H9 (cell line): Measurements from ENCODE around the gene ASL. TPM values are rescaled to one million over a fixed set of nuclear protein-coding genes. Genes with fewer than 3 reads are reported as not detected.

ENCODE experiments used
- DNase-seq: peaks from one replicate; pipeline ENCODE4 v3.0.0-alpha.2; 2017
- H2AFZ ChIP-seq: one replicate; pipeline ENCODE4 v1.6.1; 2013; ENCODE audit warnings: mild to moderate bottlenecking, low read length, control low read depth, moderate library complexity
- H2AK5ac ChIP-seq: 2 replicates; pipeline ENCODE4 v1.6.1; 2013; ENCODE audit warnings: low read length, control low read depth, mixed read lengths; ENCODE audit not compliant: insufficient read length
- H2BK120ac ChIP-seq: one replicate; pipeline ENCODE4 v1.6.1; 2013; ENCODE audit warnings: low read depth, mild to moderate bottlenecking, low read length, control low read depth, inconsistent platforms; ENCODE audit not compliant: poor library complexity, severe bottlenecking
- H2BK12ac ChIP-seq: 2 replicates; pipeline ENCODE4 v1.6.1; 2013; ENCODE audit warnings: low read length, control low read depth, mixed read lengths, low read depth; ENCODE audit not compliant: insufficient read length
- H2BK15ac ChIP-seq: 2 replicates; pipeline ENCODE4 v1.6.1; 2013; ENCODE audit warnings: low read depth, low read length, control low read depth
- H2BK20ac ChIP-seq: one replicate; pipeline ENCODE4 v1.6.1; 2013; ENCODE audit warnings: low read depth, mild to moderate bottlenecking, low read length, control low read depth, inconsistent platforms; ENCODE audit not compliant: poor library complexity, severe bottlenecking
- H2BK5ac ChIP-seq: 2 replicates; pipeline ENCODE4 v1.6.1; 2013; ENCODE audit warnings: low read length, control low read depth, mixed read lengths; ENCODE audit not compliant: insufficient read length
- H3K14ac ChIP-seq: 2 replicates; pipeline ENCODE4 v1.6.1; 2013; ENCODE audit warnings: low read length, control low read depth; ENCODE audit not compliant: insufficient read depth
- H3K18ac ChIP-seq: 2 replicates; pipeline ENCODE4 v1.6.1; 2013; ENCODE audit warnings: low read depth, mild to moderate bottlenecking, mixed read lengths, low read length, control low read depth; ENCODE audit not compliant: insufficient read length
- H3K23ac ChIP-seq: 2 replicates; pipeline ENCODE4 v1.6.1; 2013; ENCODE audit warnings: low read length, control low read depth, mixed read lengths, low read depth; ENCODE audit not compliant: insufficient read length
- H3K23me2 ChIP-seq: 2 replicates; pipeline ENCODE4 v1.6.1; 2013; ENCODE audit warnings: low read depth, mild to moderate bottlenecking, mixed read lengths, low read length, control low read depth; ENCODE audit not compliant: insufficient read length, poor library complexity, severe bottlenecking
- H3K27ac ChIP-seq: 2 replicates; pipeline ENCODE4 v1.5.1; 2013; ENCODE audit warnings: low read length, control low read depth, mixed read lengths, low read depth; ENCODE audit not compliant: insufficient read length
- H3K27me3 ChIP-seq: 2 replicates; pipeline ENCODE4 v1.6.1; 2013; ENCODE audit warnings: low read length, control low read depth, inconsistent platforms; ENCODE audit not compliant: insufficient read depth
- H3K4ac ChIP-seq: 2 replicates; pipeline ENCODE4 v1.6.1; 2013; ENCODE audit warnings: low read depth, mild to moderate bottlenecking, control low read depth, inconsistent platforms, low read length, moderate library complexity
- H3K4me1 ChIP-seq: 2 replicates; pipeline ENCODE4 v1.6.1; 2013; ENCODE audit warnings: low read length, control low read depth, inconsistent platforms; ENCODE audit not compliant: insufficient read depth
- H3K4me2 ChIP-seq: 2 replicates; pipeline ENCODE4 v1.6.1; 2013; ENCODE audit warnings: low read length, control low read depth, mixed read lengths; ENCODE audit not compliant: insufficient read length, insufficient read depth
- H3K56ac ChIP-seq: 2 replicates; pipeline ENCODE4 v1.6.1; 2013; ENCODE audit warnings: low read depth, mild to moderate bottlenecking, mixed read lengths, low read length, control low read depth; ENCODE audit not compliant: insufficient read length
- H3K79me1 ChIP-seq: 2 replicates; pipeline ENCODE4 v1.6.1; 2013; ENCODE audit warnings: low read depth, mild to moderate bottlenecking, moderate library complexity, low read length, control low read depth, inconsistent platforms; ENCODE audit not compliant: insufficient read depth, poor library complexity, severe bottlenecking
- H3K79me2 ChIP-seq: 2 replicates; pipeline ENCODE4 v1.6.1; 2013; ENCODE audit warnings: low read length, control low read depth, inconsistent platforms; ENCODE audit not compliant: insufficient read depth
- H3K9ac ChIP-seq: 2 replicates; pipeline ENCODE4 v1.6.1; 2013; ENCODE audit warnings: low read length, control low read depth, mixed read lengths; ENCODE audit not compliant: insufficient read length; ENCODE audit errors: extremely low read depth
- H3K9me3 ChIP-seq: one replicate; pipeline ENCODE4 v1.6.1; 2013; ENCODE audit warnings: low read depth, low read length, inconsistent platforms; ENCODE audit not compliant: control insufficient read depth
- H3T11ph ChIP-seq: one replicate; pipeline ENCODE4 v1.6.1; 2013; ENCODE audit warnings: mild to moderate bottlenecking, low read length, control low read depth, inconsistent platforms
- H4K20me1 ChIP-seq: one replicate; pipeline ENCODE4 v1.6.1; 2013; ENCODE audit not compliant: control insufficient read depth, insufficient read length, insufficient read depth
- H4K5ac ChIP-seq: 2 replicates; pipeline ENCODE4 v1.6.1; 2013; ENCODE audit warnings: low read depth, mild to moderate bottlenecking, mixed read lengths, low read length, control low read depth; ENCODE audit not compliant: insufficient read length
- H4K8ac ChIP-seq: replicated peaks from 2 replicates; pipeline ENCODE4 v1.6.1; 2013; ENCODE audit warnings: low read length, control low read depth, mixed read lengths, low read depth; ENCODE audit not compliant: insufficient read length
- H4K91ac ChIP-seq: 2 replicates; pipeline ENCODE4 v1.6.1; 2013; ENCODE audit warnings: low read depth, mild to moderate bottlenecking, moderate library complexity, mixed read lengths, low read length, control low read depth; ENCODE audit not compliant: insufficient read length
- H3K27ac Mint-ChIP-seq, 3 experiments: 2 replicates in 2 of 3; 3 replicates in 1 of 3; pipeline ENCODE4 v1.8.0; 2020 to 2021; ENCODE audit warnings: mixed read lengths in 3 of 3, mild to moderate bottlenecking in 1 of 3, moderate library complexity in 1 of 3
- H3K27me3 Mint-ChIP-seq: 2 replicates; pipeline ENCODE4 v1.8.0; 2021; ENCODE audit warnings: low read depth, mild to moderate bottlenecking, moderate library complexity, mixed read lengths
- H3K36me3 Mint-ChIP-seq, 3 experiments: 2 replicates in 2 of 3; 3 replicates in 1 of 3; pipeline ENCODE4 v1.8.0; 2020 to 2021; ENCODE audit warnings: low read depth in 3 of 3, mixed read lengths in 3 of 3; ENCODE audit not compliant: insufficient read depth in 1 of 3
- H3K4me1 Mint-ChIP-seq, 2 experiments: 2 replicates each; pipeline ENCODE4 v1.8.0; 2020; ENCODE audit warnings: mixed read lengths in 2 of 2
- H3K4me3 Mint-ChIP-seq, 2 experiments: 2 replicates in 1 of 2; 3 replicates in 1 of 2; pipeline ENCODE4 v1.8.0; 2020 to 2021; ENCODE audit warnings: mild to moderate bottlenecking in 2 of 2, mixed read lengths in 2 of 2, moderate library complexity in 1 of 2
- H3K9me3 Mint-ChIP-seq, 2 experiments: 2 replicates in 1 of 2; 3 replicates in 1 of 2; pipeline ENCODE4 v1.8.0; 2020; ENCODE audit warnings: mild to moderate bottlenecking in 2 of 2, mixed read lengths in 2 of 2, moderate library complexity in 1 of 2
- CTCF ChIP-seq: fragments of 200-600 bp; sonication (generic); conservative IDR thresholded peaks from 3 replicates; pipeline ENCODE4 v1.8.0; 2021; ENCODE audit warnings: antibody characterized with exemption, mild to moderate bottlenecking
- WGBS: extraction: QIAGEN DNeasy Blood & Tissue Kit; methylation state at CpG from one replicate; pipeline ENCODE4 v1.1.7; 2013; ENCODE audit warnings: missing lambda C conversion rate, low lambda C conversion rate, mixed read lengths; ENCODE audit not compliant: insufficient read length; ENCODE audit errors: extremely low coverage; 5-methylcytosine and 5-hydroxymethylcytosine counted together
- total RNA-seq: library from RNA; stranded (reverse); gene quantifications from 2 replicates; pipeline ENCODE4 v1.2.1, GENCODE V29; 2021

The ASL gene
- total RNA-seq, 1 experiment from 2014 or later: 30.7 TPM

GRCh38 chr7:66060796-66061195 is 14.8 kb upstream of the ASL start:
- TF ChIP-seq CTCF: no peak
- H3K4ac ChIP-seq: no peak overlapping the region
- H3K23me2 ChIP-seq: no peaks in the 10 kb centered on the region
- Mint-ChIP-seq H3K27me3 (no peaks in the 10 kb centered on the region; the same call in 1 of the 2 replicates), H3K4me3 (no peak overlapping the region), H3K9me3 (peaks cover 0 to 3% of the 10 kb centered on the region in 2 experiments; a peak in 1 of 5 replicates), H3K36me3 (no peaks in the 10 kb centered on the region), H3K4me1 (no peaks in the 10 kb centered on the region), H3K27ac (no peak overlapping the region)
- no peaks in the 10 kb centered on the region for H3K79me2 ChIP-seq
- H3K14ac ChIP-seq: no peak overlapping the region
- H3K27me3 ChIP-seq: no peaks in the 10 kb centered on the region
- no peak overlapping the region for H3T11ph ChIP-seq
- no peak overlapping the region for H3K4me2 ChIP-seq
- H2BK5ac ChIP-seq: no peak overlapping the region
- H3K9ac ChIP-seq: no peak overlapping the region
- H4K91ac ChIP-seq: no peak overlapping the region
- H4K5ac ChIP-seq: no peak overlapping the region
- H2BK12ac ChIP-seq: no peak overlapping the region
- no peaks in the 10 kb centered on the region for H3K79me1 ChIP-seq
- DNase-seq: no peak
- no peak overlapping the region for H2AFZ ChIP-seq
- no peak overlapping the region for H3K56ac ChIP-seq
- H4K20me1 ChIP-seq: no peaks in the 10 kb centered on the region
- H2AK5ac ChIP-seq: no peak overlapping the region
- WGBS: no CpG with 5 or more reads among the region's 1 CpG
- no peak overlapping the region for H2BK120ac ChIP-seq
- H3K9me3 ChIP-seq: no peaks in the 10 kb centered on the region
- no peak overlapping the region for H2BK15ac ChIP-seq
- no peak overlapping the region for H3K27ac ChIP-seq
- no peak overlapping the region for H4K8ac ChIP-seq
- H3K18ac ChIP-seq: no peak overlapping the region
- no peak overlapping the region for H3K23ac ChIP-seq
- no peak overlapping the region for H2BK20ac ChIP-seq
- no peaks in the 10 kb centered on the region for H3K4me1 ChIP-seq
